ENCODE measurements around the gene RHBDL1.

GRCh38 chr16:698911-699671 is 23.6 kb downstream of the RHBDL1 start:
- TF ChIP-seq CTCF (IDR thresholded peaks at IDR 0.05; ENCODE audit: low read depth, low read length, poor library complexity, severe bottlenecking) (no peak), EZH2phosphoT487 (IDR thresholded peaks at IDR 0.05; ENCODE audit: borderline replicate concordance, low read length) (no peak)
